Smooth muscle cell of the brain vasculature (primary cell): ENCODE data around the gene USP53.
A peak's percentile ranks its signal among the peaks of the same experiment; 100 is the strongest.
"Not testable (repeated sequence)": the region's sequence is repeated elsewhere in the genome, so short reads cannot be mapped to it uniquely, and the experiment has no call there.

Experiments used
- DNase-seq: peaks from one replicate; pipeline ENCODE4 v3.0.0-alpha.2; 2012; ENCODE audit warnings: low read depth, low spot score

The USP53 gene

DNA sequence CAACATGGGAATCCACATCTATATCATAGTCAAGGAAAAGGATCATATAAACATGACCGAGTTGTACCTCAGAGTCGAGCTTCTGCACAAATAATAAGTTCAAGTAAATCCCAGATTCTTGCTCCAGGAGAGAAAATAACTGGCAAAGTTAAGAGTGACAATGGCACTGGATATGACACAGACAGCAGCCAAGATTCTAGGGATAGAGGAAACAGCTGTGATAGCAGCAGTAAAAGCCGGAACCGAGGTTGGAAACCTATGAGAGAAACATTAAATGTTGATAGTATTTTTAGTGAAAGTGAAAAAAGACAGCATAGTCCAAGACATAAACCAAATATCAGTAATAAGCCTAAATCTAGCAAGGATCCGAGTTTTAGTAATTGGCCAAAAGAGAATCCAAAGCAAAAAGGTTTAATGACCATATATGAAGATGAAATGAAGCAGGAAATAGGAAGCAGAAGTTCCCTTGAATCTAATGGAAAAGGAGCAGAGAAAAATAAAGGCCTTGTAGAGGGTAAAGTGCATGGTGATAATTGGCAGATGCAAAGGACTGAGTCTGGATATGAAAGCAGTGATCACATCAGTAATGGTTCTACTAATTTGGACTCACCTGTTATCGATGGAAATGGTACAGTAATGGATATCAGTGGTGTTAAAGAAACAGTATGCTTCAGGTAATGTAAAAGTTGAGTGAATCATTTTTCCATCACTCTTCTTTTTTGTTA is 59.0 kb downstream of the USP53 start:
- DNase-seq: no peak

- not testable (repeated sequence) for DNase-seq
These were observed 67.0 kb downstream of the USP53 start for GRCh38 chr4:119279541-119279940.

DNA sequence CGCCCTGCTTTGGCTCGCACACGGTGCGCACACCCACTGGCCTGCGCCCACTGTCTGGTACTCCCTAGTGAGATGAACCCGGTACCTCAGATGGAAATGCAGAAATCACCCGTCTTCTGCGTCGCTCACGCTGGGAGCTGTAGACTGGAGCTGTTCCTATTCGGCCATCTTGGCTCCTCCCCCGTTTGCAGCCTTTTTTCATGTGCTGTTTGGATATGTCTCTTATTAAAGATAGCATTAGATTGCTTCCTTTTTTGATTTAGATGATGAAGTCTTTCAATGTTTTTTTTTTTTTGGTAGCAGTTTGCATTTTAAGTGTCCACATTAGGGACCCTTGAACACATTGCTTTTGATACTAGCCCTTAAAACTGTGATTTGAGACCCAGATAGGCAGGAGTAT is 67.4 kb downstream of the USP53 start:
- not testable (repeated sequence) for DNase-seq

DNA sequence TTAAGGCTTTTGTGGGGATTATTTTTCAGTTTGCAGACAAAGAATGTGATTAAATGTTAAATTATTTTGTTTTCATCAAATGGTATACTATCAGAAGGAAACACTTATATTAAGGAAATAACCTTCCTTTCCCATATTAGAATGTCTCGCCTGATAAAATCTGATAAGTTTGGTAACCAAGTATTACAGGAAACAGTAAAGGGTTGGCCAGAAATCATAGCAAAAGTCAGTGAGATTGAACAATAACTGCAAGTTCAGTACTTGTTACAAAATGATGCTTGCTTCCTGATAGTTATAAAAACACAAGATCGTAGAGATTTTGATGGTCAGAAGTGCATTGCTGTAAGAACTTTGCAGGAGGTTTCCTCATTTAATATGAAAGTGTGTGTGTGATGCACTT is 68.9 kb downstream of the USP53 start:
- DNase-seq: no peak

DNA sequence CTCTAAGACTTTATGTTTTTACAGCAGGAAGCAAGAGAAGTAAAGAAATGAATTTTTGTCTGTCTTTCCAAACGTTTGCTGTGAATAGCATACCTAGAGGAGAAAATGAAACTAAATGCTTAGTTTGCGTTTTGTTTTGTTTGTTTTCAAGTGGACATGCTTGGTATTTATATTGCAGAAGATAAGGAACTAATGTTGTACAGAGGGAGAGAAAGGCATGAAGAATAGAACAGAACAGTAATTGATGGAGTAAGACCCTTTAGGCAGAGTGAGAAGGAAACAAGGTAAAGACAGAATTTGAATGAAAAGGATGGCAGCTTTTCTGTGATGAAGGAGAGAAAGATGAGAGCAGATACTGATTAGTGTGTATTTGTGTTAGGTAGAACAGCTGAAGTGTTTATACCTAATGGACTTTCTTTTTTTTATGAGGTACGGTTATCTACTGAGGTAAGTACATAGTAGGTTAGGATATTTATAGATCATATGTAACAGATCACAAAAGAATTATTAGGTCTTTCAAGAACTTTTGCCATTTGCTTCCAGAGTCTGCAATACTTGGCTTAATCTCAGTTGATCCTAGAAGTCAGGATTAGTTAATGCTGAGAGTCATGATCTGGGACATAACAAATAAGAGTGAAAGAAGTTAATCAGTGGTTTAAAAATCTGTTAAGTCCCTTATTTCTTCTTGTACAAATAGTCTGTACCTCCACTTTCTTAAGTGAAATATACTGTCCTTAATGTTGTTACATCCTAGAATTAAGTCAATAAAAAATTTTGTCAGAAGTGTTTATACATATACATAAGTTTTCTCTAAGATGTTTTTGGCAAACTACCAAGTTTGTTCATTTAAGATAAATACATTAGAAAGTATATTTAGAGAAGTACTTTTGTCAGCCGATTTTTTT is 72.6 kb downstream of the USP53 start:
- DNase-seq: no peak

DNA sequence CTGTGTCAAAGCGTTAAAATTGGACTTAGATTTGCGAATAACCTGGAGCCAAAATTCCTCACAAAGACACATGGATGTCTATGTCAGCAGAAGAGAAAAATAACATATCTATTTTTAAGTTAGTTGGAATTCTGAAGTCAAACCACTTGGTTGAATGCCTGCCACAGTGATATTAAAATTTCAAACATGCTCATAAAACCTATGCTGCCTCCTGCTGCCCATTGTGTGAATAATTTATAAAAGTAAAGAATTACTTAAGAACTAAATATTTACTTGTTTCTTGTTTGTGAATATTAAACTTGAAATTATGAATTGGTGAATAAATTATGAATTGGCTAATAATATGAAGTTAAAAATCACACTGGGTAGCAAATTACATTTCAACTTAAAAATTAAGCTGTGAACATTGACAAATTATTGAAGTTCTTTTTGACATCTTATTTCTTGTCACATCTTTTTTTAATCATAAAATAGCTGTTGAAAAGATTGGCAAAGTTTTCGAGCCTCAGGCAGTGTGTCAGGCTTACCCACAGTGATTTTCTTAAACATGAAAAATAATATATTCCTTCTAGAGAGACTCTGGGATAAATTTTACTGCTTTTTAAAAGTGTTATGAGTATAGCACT is 74.0 kb downstream of the USP53 start:
- peak; percentile 77 for DNase-seq

DNA sequence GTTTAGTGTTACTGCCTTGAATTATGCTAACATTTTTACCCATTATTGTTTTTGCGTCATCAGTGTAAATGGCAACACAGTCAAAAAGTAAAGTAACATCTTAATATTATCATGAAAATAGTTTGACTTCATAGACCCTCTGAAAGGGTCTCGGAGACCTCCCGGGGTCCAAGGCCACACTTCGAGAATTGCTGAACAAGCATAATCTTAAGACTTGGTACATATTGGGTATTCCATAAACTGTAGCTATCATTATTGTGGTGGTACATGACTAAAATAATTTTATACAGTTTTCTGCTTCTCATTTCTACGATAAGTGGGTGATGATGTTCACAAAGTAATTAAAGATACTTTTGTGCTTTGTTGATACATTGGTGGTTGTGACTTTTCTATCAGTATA is 76.8 kb downstream of the USP53 start:
- DNase-seq: no peak

- DNase-seq: no peak
These were observed 78.1 kb downstream of the USP53 start for GRCh38 chr4:119290598-119290997.

DNA sequence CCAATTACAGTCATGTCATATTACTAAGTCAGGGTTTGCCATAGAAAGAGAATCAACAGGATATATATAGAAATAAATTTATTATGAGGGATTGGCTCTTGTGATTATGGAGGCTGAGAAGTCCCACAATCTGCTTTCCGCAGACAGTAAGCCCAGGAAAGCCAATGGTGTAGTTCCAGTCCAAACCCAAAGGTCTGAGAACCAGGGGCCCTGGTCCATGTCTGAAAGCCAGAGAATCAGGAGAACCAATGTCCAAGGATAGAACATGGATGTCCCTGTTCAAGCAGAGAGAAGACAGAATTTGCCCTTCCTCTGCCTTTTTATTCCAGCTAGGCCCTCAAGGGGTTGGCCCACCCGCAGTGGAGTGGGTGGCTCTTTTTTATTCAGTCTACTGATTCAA is 83.8 kb downstream of the USP53 start:
- DNase-seq: no peak

GRCh38 chr4:119297795-119298194 is 85.3 kb downstream of the USP53 start:
- DNase-seq: no peak

GRCh38 chr4:119299260-119299671 is 86.8 kb downstream of the USP53 start:
- no peak for DNase-seq

DNA sequence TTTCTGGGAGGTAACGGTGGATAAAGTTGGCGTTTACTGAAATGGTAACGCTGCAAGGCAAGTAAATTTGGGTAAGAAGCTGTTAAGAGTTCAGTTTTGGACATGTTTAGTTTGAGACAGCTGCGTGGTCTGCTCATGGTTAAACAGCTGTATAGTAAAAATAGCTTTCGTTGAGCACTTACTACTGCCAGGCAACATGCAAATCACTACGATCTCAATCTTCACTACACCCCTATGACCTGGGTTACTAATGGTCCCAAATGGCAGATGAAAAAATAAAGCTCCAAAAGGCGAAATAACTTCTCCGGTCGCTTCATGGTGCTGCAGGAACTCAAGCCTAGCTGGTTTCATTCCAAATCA is 87.2 kb downstream of the USP53 start:
- DNase-seq: peak; percentile 3

DNA sequence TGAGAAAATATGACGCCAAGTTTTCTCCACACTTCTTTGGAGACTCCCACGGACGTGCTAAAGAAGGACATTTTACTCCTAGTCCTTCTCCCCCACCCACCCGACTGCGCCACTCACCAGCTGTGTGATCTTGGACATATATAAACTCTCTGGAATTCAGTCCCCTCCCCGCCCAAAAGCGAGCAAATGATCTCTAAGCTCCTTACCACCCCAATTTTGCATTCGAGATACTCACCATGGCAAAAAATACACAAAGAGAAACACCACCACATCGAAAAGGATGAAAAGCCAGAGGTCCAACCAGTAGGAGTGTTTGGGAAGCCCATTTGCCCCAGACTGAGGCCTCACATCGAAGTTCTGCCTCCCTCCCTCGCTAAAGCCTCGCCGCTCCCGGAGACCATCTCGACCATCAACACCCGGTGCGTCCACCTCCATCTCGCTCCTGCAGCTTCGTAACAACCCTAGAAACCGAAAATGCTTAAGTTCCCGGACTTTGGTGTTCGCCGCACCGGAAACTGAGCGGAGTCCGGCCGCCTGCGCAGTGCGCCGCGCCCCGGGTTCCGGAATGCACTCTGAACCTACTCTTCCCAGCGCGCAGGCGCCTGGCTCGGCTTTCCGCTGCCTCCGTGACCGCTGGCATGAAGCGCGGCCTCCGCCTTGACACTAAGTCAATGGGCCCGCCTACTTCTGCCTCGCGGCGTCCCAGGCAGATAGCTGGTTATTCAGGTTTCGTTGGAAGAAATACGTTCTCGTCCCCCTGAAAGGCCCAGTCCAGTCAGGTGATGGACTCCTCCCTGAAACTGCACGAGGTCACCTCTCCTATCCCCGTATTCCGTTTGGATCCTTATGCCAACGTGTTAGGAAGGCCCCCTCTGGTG is 87.8 kb downstream of the USP53 start:
- peak; percentile 76 for DNase-seq

DNA sequence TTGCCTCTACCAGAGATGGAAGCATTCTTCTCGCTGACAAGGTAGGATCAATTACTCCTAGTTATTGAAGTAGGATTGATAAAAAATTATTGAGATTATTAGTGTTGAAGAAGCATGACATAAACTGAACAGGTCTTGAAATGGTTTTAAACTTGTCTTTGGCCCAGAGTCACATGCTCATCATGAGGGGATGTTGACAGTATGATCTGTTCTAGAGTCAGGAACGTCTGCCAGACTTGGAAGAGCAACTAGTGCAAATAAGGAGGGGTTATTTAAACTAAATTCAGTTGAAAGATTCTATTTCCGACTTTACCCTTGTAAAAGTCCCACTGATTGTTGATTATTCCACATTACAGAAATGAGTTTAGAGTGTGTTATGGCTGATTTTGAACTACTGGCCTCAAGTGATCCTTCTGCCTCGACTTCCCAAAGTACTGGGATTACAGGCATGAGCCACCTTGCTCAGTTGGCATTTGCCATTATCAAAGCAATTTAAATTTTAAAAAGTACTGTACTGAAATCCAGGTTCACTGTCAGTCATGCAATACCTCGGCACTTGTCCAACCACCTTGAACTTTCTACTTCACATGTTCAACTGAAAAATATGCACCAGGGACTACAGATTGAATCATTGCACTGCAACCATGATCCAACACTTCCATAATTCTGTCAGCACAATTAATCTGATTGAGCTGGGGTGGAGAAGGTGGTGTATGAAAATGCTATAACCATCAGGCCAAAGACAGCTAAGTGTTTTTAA is 89.7 kb downstream of the USP53 start:
- no peak for DNase-seq

- no peak for DNase-seq
These were observed 91.2 kb downstream of the USP53 start for GRCh38 chr4:119303587-119304305.

DNA sequence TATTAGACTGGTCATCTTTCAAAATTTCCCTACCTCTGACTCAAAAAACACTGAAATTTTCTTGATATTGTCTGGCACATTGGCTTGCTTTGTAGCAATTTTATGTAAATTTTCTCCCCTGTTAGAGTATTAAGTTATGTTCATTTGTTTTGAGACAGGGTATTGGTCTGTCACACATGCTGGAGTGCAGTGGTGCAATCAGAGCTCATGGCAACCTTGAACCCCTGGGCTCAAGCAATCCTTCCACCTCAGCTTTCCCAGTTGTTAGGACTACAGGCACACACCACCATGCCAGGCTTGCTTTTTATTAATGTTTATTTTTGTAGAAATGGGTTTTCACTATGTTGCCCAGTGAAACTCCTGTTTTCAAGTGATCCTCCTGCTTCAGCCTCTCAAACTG is 91.9 kb downstream of the USP53 start:
- DNase-seq: no peak

DNA sequence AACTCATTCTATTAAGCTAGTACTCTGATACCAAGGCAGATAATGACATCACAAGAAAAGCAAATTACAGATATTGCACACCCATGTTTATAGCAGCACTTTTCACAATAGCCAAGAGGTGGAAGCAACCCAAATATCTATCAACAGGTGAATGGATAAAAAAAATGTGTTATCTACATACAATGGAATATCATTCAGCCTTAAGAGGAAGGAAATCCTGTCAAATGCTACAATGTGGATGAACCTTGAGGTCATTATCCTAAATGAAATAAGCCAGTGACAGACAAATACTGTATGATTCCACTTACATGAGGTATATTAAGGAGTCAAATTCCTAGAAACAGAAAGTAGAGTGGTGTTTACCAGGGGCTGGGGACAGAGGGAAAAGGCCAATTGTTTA is 95.1 kb downstream of the USP53 start:
- DNase-seq: no peak

- peak; percentile 74 for DNase-seq
These were observed 98.3 kb downstream of the USP53 start for GRCh38 chr4:119310826-119311225.

- no peak for DNase-seq
These were observed 100.7 kb downstream of the USP53 start for GRCh38 chr4:119313237-119313636.

DNA sequence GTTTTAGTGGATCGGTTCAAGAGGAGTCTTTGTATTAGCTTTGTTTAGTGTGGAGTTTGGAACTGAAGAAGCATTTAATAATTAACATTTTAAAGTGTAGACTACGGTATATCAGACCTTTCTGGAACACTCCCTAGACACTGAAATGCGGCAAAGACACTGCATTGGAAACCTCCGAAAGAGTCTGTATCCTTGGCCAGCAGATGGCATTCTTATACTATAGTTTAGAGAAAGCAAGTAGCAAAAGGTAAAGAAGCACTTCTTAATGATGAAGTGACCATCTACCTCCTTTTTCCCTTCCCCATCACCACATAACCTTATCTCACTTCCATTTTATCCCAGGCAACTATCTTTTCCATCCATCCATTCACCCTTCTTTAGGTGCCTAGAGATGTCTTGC is 101.8 kb downstream of the USP53 start:
- no peak for DNase-seq
